GM10266 (cell line): Measurements from ENCODE around the gene KRT6A.

Source experiments
- DNase-seq: peaks from one replicate; pipeline ENCODE4 v3.0.0; 2012; ENCODE audit errors: extremely low spot score
- CTCF ChIP-seq: IDR thresholded peaks from 2 replicates; pipeline ENCODE4 v1.5.1; 2012; ENCODE audit warnings: mild to moderate bottlenecking, low read depth; ENCODE audit not compliant: control insufficient read depth, insufficient read depth; ENCODE audit errors: missing control alignments

The KRT6A gene

GRCh38 chr12:52529846-52530245 lies 36.8 kb upstream of the KRT6A start:
- DNase-seq: no peak
- no peak for TF ChIP-seq CTCF

GRCh38 chr12:52529417-52529816 lies 36.4 kb upstream of the KRT6A start:
- no peak for DNase-seq
- no peak for TF ChIP-seq CTCF

- no peak for DNase-seq
- TF ChIP-seq CTCF: no peak
Measured at GRCh38 chr12:52528641-52529143, 35.6 kb upstream of the KRT6A start.

GRCh38 chr12:52527121-52527800 lies 34.2 kb upstream of the KRT6A start:
- no peak for DNase-seq
- TF ChIP-seq CTCF: no peak

- DNase-seq: no peak
Measured at GRCh38 chr12:52526511-52526951, 33.5 kb upstream of the KRT6A start.

GRCh38 chr12:52525661-52526499 lies 32.8 kb upstream of the KRT6A start:
- DNase-seq: no peak
- no peak for TF ChIP-seq CTCF

More at GRCh38 chr12:52526511-52526951, 33.5 kb upstream of the KRT6A start:
- no peak for TF ChIP-seq CTCF

- no peak for TF ChIP-seq CTCF
- DNase-seq: no peak
Measured at GRCh38 chr12:52524898-52525591, 32.0 kb upstream of the KRT6A start.
